AG09309 (cell line): ENCODE results near the gene CLDN14.
A peak's percentile ranks its signal among the peaks of the same experiment; 100 is the strongest.
"Not testable (repeated sequence)": the region's sequence is repeated elsewhere in the genome, so short reads cannot be mapped to it uniquely, and the experiment has no call there.

Experiments used
- DNase-seq: peaks from one replicate; pipeline ENCODE4 v3.0.0-alpha.2; 2010; ENCODE audit warnings: low read depth
- H3K4me3 ChIP-seq: 2 replicates; pipeline ENCODE4 v1.5.1; 2011; ENCODE audit warnings: mild to moderate bottlenecking, low read depth, low read length, moderate library complexity; ENCODE audit not compliant: control insufficient read depth
- TF ChIP-seq, protein P1 (sequence below): IDR thresholded peaks from 2 replicates; pipeline ENCODE4 v1.5.1; 2011; ENCODE audit warnings: mild to moderate bottlenecking, low read depth, low read length, inconsistent platforms; ENCODE audit not compliant: insufficient read depth, control insufficient read depth; ENCODE audit errors: missing control alignments

Gene CLDN14

DNA sequence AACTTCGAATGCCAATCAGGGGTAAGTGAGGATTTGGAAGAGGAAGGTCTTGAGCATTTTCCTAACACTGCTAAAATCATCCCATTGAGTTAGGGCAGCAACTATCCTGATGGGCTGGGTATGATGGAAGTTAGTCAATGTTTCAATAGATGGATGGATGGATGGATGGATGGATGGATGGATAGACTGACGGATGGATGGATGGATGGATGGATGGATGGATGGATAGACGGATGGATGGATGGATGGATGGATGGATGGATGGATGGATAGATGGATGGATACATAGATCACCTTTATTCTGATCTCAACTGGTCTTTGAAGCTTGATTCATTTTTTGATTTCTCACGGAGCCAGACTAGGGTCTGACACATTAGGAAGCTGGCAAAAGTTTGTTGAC, 2.3 kb upstream of the CLDN14 start:
- no peak overlapping the region for H3K4me3 ChIP-seq
- no peak for DNase-seq
- TF ChIP-seq, protein P1, sequence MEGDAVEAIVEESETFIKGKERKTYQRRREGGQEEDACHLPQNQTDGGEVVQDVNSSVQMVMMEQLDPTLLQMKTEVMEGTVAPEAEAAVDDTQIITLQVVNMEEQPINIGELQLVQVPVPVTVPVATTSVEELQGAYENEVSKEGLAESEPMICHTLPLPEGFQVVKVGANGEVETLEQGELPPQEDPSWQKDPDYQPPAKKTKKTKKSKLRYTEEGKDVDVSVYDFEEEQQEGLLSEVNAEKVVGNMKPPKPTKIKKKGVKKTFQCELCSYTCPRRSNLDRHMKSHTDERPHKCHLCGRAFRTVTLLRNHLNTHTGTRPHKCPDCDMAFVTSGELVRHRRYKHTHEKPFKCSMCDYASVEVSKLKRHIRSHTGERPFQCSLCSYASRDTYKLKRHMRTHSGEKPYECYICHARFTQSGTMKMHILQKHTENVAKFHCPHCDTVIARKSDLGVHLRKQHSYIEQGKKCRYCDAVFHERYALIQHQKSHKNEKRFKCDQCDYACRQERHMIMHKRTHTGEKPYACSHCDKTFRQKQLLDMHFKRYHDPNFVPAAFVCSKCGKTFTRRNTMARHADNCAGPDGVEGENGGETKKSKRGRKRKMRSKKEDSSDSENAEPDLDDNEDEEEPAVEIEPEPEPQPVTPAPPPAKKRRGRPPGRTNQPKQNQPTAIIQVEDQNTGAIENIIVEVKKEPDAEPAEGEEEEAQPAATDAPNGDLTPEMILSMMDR = no peak

DNA sequence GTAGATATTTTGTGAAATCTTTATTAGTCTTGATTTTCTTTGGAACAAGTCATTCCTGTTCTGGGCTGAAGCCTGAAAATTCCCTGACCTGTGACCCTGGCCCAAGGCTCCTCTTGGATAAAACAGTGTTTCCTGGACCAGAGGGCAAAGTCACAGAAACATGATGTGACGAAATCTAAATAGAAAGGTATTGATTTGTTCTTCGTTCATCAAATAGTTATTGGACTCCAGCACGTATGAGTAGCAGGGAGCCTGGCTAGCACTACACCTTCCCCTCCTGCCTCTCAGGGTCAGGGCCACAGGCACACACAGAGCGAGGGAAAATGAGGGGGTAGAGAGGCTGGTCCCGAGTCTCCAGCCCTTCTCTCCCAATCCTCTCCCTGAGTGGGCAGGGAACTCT, 1.7 kb upstream of the CLDN14 start:
- H3K4me3 ChIP-seq = no peak overlapping the region
- no peak for DNase-seq
- TF ChIP-seq, protein P1 = no peak

DNA sequence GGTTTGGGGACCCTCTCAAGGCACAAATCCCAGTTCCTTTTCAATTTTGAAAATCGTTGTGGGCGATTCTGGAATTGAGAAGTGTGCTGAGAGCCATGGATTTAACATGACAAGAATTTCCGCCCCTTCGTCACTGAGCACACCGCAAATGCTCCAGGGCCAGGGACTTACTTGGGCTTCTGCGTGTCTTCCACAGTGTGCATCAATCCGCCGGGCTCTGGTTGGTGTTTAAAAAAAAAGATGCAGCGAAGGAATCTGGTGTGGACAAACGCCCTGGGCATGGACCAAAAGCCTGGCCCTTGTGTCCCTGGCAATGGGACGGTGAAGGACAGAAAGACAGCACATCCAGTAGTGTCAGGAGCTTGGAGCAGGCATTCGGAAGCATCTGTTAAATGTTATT, 696 bp upstream of the CLDN14 start:
- no peak overlapping the region for H3K4me3 ChIP-seq
- TF ChIP-seq, protein P1 = no peak
- DNase-seq = no peak

DNA sequence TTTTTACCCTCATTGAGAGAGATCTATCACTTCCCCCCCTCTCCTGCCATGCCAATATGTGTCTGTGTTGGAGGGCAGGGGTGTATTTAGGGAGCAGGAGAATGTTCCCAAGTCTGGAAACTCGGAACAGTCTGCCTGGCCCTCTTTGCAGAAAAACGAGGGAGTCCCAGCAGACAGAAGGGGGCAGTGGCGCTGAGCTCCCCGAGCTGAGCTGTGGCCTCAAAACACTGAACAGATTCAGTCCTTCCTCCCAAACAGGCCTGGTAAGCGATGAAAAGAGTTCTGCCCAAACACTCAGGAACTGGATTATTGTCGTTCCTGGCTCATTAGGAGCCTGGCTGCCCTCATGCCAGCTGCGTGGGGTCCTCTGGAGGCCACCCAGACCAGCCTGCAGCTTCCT, 981 bp downstream of the CLDN14 start:
- TF ChIP-seq, protein P1 = peak; percentile 40
- no peak overlapping the region for H3K4me3 ChIP-seq
- DNase-seq = no peak

DNA sequence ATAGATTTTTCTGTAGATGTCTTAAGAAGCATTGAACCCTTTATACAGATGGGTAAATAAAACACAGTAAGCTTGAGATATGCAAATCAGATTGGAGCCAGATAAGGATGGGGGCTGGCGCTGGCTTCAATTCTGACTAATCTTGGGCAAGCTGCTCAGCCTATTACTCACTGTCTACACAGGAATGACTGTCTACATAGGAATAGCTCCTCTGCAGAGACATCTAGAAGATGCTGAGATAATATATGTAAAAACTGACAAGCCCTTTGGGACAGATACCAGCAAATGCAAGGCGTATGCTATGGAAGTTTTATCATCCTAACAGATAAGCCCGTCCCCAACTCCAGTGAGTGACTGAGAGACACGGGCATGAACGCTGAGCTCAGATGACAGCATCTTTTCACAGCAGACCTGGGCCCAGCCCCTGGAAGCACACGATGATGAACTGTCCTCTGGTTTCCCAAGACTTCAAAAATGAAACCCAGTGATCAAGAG, 1.7 kb downstream of the CLDN14 start:
- DNase-seq = peak; percentile 68
- no peak overlapping the region for H3K4me3 ChIP-seq
- TF ChIP-seq, protein P1 = no peak

DNA sequence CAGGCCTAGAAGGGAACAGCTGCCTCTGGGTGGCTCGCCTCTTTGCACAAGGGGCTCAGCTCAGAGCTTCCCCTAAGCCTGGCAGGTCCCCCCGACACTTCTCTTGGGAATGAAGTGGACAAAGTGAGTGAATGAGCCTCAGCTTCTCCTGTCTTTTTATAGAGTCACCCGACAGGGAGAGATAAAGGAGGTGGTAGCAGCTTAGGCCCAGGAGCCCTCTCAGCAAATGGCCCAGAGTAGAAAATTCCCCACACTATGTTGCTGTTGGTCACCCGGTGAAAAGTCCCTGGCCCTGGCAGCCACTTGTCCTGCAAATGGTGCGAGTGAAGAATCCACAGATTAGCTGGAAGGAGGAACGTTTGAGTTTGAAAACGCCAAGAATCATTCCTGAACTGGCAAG, 2.4 kb downstream of the CLDN14 start:
- no peak for DNase-seq
- H3K4me3 ChIP-seq = no peak overlapping the region
- TF ChIP-seq, protein P1 = no peak

DNA sequence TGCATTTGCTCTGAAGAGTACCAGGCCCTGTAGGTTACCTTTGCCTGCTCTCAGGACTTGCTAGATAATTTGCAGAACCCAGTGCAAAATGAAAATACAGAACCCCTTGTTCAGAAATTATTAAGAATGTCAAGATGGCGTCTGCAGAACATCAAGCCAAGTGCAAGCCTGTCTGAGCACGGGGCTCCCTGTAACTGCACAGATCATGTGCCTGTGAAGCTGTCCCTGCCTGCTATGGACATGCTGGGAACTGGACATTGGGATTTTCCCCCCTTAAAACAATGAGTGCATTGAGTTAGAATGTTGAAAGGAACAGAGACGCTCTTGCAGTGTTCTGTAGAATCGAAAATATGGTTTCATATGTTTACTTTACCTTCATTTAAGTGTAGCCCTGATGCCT, 2.9 kb downstream of the CLDN14 start:
- DNase-seq = no peak
- no peak overlapping the region for H3K4me3 ChIP-seq
- TF ChIP-seq, protein P1 = no peak

DNA sequence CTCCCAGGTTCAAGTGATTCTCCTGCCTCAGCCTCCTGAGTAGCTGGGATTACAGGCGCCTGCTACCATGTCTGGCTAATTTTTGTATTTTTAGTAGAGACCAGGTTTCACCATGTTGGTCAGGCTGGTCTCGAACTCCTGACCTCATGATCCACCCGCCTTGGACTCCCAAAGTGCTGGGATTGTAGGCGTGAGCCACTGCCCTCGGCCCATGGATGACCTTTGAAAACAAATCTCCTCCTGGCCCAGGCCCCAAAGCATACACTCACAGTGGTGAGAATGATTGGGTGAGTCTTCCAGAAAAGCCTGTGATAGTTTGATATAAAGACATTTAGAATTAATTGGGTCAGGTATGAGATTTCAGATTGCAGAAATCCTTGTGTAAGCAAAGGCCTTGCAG, 3.4 kb downstream of the CLDN14 start:
- DNase-seq, H3K4me3 ChIP-seq: not testable (repeated sequence)
